DMS153 treated with DMSO at 0.1 percent for 48 hours (cell line): ENCODE results near the gene GGT6.

ENCODE experiments used
- DNase-seq: peaks from one replicate; lab custom pipeline; 2025; ENCODE audit not compliant: unreplicated experiment; lab: John Stamatoyannopoulos, UW

GGT6 gene

GRCh38 chr17:4540224-4540651 is 20.1 kb downstream of the GGT6 start:
- no peak for DNase-seq

GRCh38 chr17:4539576-4540223 is 20.7 kb downstream of the GGT6 start:
- no peak for DNase-seq

- DNase-seq, result no peak
These were observed 21.4 kb downstream of the GGT6 start for GRCh38 chr17:4539025-4539424.

GRCh38 chr17:4538236-4539002 is 22.0 kb downstream of the GGT6 start:
- DNase-seq, result no peak

GRCh38 chr17:4537451-4538235 is 22.7 kb downstream of the GGT6 start:
- no peak for DNase-seq

- no peak for DNase-seq
These were observed 23.5 kb downstream of the GGT6 start for GRCh38 chr17:4536742-4537411.

- DNase-seq, result no peak
These were observed 24.1 kb downstream of the GGT6 start for GRCh38 chr17:4536259-4536741.

GRCh38 chr17:4535667-4536258 is 24.6 kb downstream of the GGT6 start:
- no peak for DNase-seq

- no peak for DNase-seq
These were observed 25.3 kb downstream of the GGT6 start for GRCh38 chr17:4534928-4535666.

GRCh38 chr17:4534515-4534914 is 25.9 kb downstream of the GGT6 start:
- no peak for DNase-seq

- DNase-seq, result no peak
These were observed 26.6 kb downstream of the GGT6 start for GRCh38 chr17:4533523-4534504.

- DNase-seq, result no peak
These were observed 27.4 kb downstream of the GGT6 start for GRCh38 chr17:4532860-4533522.

GRCh38 chr17:4531988-4532736 is 28.2 kb downstream of the GGT6 start:
- no peak for DNase-seq

- DNase-seq, result no peak
These were observed 29.3 kb downstream of the GGT6 start for GRCh38 chr17:4530799-4531730.

- no peak for DNase-seq
These were observed 30.7 kb downstream of the GGT6 start for GRCh38 chr17:4529533-4530152.

GRCh38 chr17:4527566-4528125 is 32.7 kb downstream of the GGT6 start:
- DNase-seq, result no peak
